IPS DF 6.9 (cell line): ENCODE data around the gene ZNF579.
"Not testable (repeated sequence)": the region's sequence is repeated elsewhere in the genome, so short reads cannot be mapped to it uniquely, and the experiment has no call there.

Experiments
- DNase-seq: peaks from one replicate; pipeline ENCODE4 v3.0.0-alpha.2; 2013; ENCODE audit warnings: low read depth, low spot score
- H3K27ac ChIP-seq: one replicate; pipeline ENCODE4 v1.5.1; 2013; ENCODE audit warnings: low read length, control low read depth
- H3K27me3 ChIP-seq: 2 replicates; pipeline ENCODE4 v1.6.1; 2013; ENCODE audit warnings: mild to moderate bottlenecking, low read length; ENCODE audit not compliant: control insufficient read depth, insufficient read depth
- H3K36me3 ChIP-seq: 2 replicates; pipeline ENCODE4 v1.6.1; 2013; ENCODE audit warnings: low read length; ENCODE audit not compliant: control insufficient read depth, insufficient read depth
- H3K4me1 ChIP-seq: 2 replicates; pipeline ENCODE4 v1.6.1; 2013; ENCODE audit warnings: low read length; ENCODE audit not compliant: control insufficient read depth, insufficient read depth
- H3K4me3 ChIP-seq: 2 replicates; pipeline ENCODE4 v1.5.1; 2013; ENCODE audit warnings: mild to moderate bottlenecking, low read length
- H3K9me3 ChIP-seq: 2 replicates; pipeline ENCODE4 v1.6.1; 2013; ENCODE audit warnings: low read length, inconsistent platforms; ENCODE audit not compliant: control insufficient read depth, insufficient read depth
- WGBS: extraction: QIAGEN DNeasy Blood & Tissue Kit; methylation state at CpG from one replicate; pipeline ENCODE4 v1.1.7; 2013; ENCODE audit warnings: mixed read lengths, missing lambda C conversion rate; ENCODE audit not compliant: insufficient read length, insufficient coverage; 5-methylcytosine and 5-hydroxymethylcytosine counted together

The ZNF579 gene

DNA sequence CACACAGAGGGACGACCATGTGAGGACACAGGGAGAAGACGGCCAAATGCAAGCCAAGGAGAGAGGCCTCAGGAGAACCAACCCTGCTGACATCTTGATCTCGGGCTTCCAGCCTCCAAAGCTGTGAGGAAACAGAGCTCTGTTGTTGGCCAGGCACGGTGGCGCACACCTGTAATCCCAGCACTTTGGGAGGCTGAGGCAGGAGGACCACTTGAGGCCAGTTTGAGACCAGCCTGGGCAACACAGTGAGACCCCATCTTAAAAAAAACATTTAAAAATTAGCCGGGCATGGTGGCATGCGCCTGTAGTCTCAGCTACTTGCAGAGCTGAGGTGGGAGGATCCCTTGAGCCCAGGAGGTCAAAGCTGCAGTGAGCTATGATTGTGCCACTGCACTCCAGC is 46.4 kb downstream of the ZNF579 start:
- not testable (repeated sequence) for H3K9me3 ChIP-seq, H3K36me3 ChIP-seq, H3K4me1 ChIP-seq, H3K27me3 ChIP-seq, H3K27ac ChIP-seq, DNase-seq, H3K4me3 ChIP-seq
- no CpG with 5 or more reads among the region's 7 CpGs for WGBS

DNA sequence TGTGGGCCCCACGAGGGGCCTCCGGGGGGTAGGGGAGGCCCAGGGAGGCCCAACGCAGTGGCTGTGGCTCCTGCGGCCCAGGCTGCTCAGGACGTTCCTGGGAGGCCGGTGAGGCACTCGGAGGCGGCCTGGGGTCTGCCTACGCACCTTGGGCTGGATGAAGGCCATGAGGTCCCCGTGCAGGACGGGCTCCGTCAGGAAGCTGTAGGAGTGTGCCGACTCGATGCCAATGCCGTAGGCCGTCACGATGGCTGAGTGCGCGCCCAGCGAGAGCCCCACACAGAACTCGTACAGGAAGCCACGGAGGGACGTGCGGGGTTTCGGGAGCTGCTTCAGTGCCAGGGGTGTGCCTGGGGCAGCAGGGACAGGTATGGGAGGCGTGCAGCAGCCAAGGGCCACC is 49.7 kb downstream of the ZNF579 start:
- Histone ChIP-seq H3K9me3 (no peaks in the 10 kb centered on the region), H3K36me3 (no peaks in the 10 kb centered on the region), H3K4me3 (no peak overlapping the region), H3K27me3 (no peaks in the 10 kb centered on the region), H3K4me1 (no peaks in the 10 kb centered on the region), H3K27ac (no peak overlapping the region)
- no peak for DNase-seq
- WGBS = no CpG with 5 or more reads among the region's 26 CpGs

DNA sequence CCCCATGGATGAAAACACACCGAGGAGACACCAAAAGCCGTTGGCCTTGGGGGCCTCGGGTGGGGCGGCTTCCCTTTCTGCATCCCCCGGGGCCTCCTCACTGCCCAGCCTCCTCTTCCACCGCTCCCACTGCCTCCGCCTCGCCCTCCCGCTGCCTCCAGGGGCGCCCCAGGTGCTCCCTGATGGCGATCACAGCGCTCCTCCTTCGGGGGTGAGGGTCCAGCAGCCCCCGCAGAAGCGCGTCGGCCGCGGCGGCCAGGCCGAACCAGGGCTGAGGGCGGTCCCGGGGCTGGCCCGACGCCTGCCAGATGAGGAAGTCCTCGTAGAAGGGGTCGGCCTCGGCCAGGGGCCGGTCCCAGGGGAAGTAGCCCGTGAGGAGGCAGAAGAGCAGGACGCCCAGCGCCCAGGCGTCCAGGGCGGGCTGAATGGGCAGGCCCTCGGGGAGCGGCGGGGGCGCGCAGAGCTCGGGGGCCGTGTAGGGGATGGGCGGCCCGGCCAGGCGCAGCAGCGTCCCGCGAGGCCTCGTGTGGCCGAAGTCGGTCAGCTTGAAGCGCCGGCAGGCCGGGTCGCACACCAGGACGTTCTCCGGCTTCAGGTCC is 50.9 kb downstream of the ZNF579 start:
- H3K4me3 ChIP-seq = no peak overlapping the region
- no peaks in the 10 kb centered on the region for H3K4me1 ChIP-seq
- H3K36me3 ChIP-seq = no peaks in the 10 kb centered on the region
- WGBS = no CpG with 5 or more reads among the region's 56 CpGs
- no peak overlapping the region for H3K27ac ChIP-seq
- no peaks in the 10 kb centered on the region for H3K9me3 ChIP-seq
- no peak for DNase-seq
- H3K27me3 ChIP-seq = no peaks in the 10 kb centered on the region

DNA sequence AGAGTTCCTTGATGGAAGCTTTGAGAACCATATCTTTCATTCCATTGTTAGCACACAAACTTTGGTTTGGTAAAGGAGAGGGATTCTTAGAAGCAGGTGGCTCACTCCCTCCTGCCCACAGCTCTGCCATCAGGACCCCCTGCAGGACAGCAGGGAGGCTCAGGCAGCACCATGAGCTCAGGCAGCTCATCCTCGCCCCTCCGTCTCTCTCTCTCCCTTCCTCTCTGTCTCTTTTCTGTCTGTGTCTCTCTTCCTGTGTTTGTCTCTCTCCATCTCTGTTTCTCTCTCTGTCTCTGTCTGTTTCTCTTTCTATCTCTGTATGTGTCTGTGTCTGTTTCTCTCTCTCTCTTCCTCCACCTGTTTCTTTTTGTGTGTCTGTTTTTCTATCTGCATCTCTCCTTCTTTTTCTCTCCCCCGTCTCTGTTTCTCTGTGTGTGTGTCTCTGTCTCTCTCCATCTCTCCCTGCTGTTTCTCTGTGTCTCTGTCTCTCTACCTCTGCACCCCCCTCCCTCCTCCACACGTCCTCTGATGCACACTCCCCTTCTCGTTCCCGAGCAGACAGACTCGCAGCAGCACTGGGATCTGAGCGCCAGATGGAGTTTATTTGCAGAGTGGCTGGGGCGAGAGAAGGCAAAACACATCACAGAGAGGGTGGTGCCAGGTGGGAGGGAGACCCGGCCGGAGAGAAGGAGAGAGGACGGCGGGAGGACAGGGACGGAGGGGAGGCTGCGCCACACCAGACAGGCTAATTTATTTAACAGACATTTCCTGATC is 52.4 kb downstream of the ZNF579 start:
- Histone ChIP-seq H3K4me3 (no peak overlapping the region), H3K36me3 (no peaks in the 10 kb centered on the region), H3K4me1 (no peaks in the 10 kb centered on the region), H3K9me3 (no peaks in the 10 kb centered on the region), H3K27ac (no peak overlapping the region), H3K27me3 (no peaks in the 10 kb centered on the region)
- WGBS = no CpG with 5 or more reads among the region's 15 CpGs
- DNase-seq = no peak

DNA sequence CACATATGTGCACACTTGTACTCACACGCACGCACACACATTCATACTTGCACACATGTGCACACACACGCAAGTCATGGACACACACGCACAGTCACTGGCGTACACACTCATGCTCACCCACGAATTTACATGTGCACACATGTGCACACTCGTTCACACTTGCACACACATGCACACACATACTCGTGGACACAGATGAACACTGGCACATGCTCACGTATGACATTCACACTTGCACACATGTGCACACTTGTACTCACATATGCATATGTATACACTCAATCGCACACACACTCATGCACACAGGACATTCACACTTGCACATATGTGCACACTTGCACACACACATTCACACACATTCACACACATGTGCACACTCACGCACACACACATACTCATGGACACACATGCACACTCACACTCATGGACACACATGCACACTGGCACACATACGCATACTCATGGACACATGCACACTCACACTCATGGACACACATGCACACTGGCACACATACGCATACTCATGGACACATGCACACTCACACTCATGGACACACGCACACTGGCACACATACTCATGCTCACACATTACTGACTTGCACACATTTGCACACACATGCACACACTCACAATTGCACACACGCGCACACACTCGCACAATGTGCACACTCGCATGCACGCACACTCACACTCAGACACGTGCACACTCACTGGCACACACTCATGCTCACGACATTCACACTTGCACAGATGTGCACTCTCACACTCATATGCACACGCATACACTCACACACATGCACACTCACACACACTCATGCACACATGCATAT is 53.2 kb downstream of the ZNF579 start:
- no CpG with 5 or more reads among the region's 22 CpGs for WGBS
- DNase-seq = no peak
- no peaks in the 10 kb centered on the region for H3K4me1 ChIP-seq
- no peaks in the 10 kb centered on the region for H3K9me3 ChIP-seq
- no peak overlapping the region for H3K4me3 ChIP-seq
- H3K36me3 ChIP-seq = no peaks in the 10 kb centered on the region
- H3K27me3 ChIP-seq = no peaks in the 10 kb centered on the region
- H3K27ac ChIP-seq = no peak overlapping the region
